C1 segment of cervical spinal cord (tissue), 14 donors: ENCODE results near the gene CEP85.

Experiments used
- DNase-seq, 14 donors: peaks; one replicate each; lab custom pipeline; 2025; lab: John Stamatoyannopoulos, UW

The CEP85 gene, protein sequence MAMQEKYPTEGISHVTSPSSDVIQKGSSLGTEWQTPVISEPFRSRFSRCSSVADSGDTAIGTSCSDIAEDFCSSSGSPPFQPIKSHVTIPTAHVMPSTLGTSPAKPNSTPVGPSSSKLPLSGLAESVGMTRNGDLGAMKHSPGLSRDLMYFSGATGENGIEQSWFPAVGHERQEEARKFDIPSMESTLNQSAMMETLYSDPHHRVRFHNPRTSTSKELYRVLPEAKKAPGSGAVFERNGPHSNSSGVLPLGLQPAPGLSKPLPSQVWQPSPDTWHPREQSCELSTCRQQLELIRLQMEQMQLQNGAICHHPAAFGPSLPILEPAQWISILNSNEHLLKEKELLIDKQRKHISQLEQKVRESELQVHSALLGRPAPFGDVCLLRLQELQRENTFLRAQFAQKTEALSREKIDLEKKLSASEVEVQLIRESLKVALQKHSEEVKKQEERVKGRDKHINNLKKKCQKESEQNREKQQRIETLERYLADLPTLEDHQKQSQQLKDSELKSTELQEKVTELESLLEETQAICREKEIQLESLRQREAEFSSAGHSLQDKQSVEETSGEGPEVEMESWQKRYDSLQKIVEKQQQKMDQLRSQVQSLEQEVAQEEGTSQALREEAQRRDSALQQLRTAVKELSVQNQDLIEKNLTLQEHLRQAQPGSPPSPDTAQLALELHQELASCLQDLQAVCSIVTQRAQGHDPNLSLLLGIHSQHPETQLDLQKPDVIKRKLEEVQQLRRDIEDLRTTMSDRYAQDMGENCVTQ

DNA sequence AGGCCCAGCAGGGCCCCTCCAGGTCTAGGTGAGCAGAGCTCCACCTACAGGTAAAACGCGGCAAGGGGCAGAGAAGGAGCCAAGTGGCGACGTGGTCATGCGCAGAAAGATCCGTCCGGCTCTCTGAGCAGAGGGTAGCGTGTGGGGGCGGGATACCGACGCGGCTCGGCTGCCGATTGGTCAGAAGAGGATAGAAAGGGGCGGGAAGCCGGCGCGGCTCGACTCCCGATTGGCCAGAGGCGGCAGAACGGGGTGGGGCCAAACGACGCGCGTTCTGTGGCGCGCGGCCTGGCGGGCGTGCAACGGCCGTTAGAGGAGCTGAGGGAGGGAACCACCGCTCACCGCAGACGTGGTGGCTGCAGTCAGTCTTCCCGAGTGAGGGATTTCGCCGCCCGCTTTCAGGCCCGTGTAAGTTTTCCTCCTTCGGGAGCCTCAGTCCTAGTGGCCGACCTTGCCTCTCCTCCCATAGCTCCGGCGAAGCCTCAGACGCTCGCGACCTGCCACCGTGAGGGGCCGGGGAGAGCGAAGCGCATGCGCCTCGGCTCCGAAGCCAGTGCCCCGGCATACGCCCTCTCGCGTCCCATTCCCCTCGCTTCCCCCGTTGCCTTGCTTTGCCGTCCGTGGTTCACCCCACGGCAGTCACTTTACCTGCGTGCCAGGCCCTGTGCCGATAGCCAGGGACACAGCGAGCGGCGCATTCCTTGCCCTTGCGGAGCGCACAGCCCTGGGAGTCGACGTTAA is at the start of gene CEP85:
Gene CEP85, plus strand, starts transcription at position 298 of the 741 bp plus-strand sequence. CDS start 5,584 bp downstream, outside the sequence.
- peak; percentile 89 to 98 (median 97) for DNase-seq

DNA sequence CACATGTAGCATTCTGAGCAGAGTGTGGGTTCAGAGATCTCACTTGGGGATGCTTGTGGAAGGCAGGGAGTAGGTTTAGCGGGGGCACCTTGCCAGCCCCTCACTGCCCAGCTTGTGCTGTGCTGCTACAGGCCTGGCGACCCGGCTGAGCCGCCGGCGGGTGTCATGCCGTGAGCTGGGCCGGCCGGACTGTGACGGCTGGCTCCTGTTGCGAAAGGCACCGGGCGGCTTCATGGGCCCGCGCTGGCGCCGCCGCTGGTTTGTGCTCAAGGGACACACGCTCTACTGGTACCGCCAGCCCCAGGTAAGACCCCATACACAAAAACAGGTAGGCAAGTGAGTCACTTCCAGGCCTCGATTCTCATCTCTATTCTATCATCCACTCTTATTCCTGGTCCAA is 49.1 kb upstream of the CEP85 start:
- DNase-seq, result no peak

DNA sequence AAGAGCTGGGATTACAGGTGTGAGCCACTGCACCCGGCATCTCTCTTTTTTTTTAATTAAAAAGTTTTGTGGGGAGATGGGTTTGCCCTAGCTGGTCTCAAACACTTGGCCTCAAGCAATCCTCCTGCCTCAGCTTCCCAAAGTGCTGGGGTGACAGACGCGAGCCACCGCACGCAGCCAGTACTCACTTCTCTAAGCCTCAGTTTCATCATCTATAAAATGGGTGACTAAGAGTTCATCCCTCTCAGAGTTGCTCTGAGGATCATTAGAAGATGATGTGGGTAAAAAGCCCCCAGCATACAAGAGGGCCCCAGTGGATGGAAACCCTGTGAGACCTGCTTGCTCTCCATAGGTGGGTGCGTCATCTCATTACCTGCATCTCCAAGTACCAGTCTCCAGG is 46.1 kb upstream of the CEP85 start:
- DNase-seq, result no peak

DNA sequence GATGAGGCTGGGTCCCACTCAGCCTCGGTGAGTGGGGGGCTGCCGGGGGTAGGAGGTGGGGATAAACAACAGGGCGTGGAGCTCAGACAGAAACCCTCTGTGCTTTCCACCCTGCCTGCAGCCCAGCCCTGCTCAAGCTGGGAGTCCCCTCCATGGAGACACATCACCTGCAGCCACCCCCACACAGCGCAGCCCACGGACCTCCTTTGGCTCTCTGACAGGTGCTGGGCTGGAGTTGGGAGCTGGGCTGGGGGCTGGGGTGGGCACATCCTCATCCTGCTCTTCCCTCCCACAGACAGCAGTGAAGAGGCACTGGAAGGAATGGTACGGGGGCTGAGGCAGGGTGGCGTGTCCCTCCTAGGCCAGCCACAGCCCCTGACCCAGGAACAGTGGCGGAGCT is 45.5 kb upstream of the CEP85 start:
- no peak for DNase-seq

DNA sequence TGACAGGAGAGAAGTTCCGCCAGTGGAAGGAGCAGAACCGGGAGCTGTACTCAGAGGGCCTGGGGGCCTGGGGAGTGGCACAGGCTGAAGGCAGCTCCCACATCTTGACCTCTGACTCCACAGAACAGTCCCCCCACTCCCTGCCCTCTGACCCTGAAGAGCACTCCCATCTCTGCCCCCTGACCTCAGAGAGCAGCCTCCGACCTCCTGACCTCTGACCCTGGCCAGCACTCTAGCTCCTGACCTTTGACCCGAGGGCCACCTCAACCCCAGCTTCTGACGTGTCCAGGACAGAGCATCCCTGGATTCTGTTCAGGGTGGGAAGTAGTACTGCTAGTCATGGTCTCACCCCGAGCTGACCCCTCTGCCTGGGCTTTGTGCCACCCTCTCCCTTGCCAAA is 44.7 kb upstream of the CEP85 start:
- DNase-seq, result no peak

DNA sequence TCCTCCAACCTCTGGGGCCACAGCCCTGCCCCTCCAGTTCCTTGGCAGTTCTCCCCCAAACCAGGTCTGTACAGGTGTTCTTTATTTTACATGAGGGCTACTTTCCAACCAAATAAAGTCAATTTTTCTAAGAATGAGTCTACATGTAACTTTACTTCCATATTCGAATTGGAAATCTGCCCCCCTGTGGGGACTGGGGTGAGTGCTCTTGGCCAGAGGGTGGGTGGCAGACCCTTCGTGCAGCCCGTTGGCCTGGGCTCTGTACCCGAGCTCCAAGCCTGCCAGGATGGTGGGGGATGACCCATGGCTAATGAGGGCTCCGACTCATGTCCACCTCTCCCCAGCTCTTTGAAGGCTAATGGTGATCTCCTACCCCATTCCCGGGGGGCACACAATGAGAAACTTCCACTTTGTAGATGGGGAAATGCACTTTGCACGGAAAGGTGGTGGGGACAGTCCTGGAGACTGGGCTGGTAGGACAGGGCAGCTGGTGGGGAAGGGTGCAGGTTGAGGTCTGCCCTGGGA is 44.2 kb upstream of the CEP85 start:
- DNase-seq, result no peak

DNA sequence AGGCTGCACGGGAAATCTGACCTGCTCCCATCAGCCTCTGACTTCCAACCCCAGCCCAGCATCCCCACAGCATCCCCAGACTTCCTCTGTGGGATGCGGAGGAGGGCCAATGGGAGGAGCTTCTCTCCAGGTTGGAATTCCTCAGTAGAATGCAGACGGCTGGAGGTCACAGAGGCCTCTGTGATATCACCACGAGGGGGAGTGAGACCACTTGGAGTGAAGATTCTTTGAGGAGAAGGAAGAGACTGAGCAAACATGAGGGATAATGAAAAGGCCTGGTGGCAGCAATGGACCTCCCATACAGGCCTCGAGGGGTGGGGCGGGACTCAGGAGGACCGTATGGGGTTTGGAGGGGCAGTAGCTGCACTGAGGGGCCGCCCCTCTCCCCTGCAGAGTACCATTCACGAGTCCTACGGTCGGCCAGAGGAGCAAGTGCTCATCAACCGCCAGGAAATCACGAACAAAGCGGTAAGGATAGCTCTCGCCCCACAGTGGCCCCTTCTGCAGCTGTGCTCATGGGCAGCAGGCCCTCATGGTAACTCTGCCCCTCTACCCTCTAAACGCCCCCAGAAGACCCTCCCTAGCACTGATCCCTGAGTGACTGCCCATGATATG is 43.5 kb upstream of the CEP85 start, which contains the start of gene CATSPER4:
Gene CATSPER4, plus strand, starts transcription at position 230 of the 615 bp plus-strand sequence. Its CDS starts 26 bp downstream, at position 256.
- DNase-seq, result peak in 1 of 14 donors; percentile 2

DNA sequence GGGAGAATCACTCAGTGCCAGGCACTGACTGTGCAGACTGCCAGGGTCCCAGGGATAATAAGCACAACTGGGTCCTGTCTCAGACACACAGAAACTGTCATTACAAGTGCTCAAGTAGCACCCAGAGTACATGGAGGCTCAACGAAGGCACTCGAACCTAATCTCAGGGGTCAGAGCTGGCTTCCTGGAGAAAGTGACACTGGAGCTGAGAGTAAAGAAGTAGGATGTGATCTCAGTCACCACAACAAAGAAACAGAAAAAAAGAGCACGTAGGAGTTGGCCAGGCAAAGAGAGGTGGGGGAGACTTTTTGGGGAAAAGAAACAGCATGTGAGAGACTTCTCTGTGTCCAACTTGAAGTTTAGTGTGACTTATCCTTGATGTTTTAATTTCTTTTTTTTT is 42.3 kb upstream of the CEP85 start:
- no peak for DNase-seq

DNA sequence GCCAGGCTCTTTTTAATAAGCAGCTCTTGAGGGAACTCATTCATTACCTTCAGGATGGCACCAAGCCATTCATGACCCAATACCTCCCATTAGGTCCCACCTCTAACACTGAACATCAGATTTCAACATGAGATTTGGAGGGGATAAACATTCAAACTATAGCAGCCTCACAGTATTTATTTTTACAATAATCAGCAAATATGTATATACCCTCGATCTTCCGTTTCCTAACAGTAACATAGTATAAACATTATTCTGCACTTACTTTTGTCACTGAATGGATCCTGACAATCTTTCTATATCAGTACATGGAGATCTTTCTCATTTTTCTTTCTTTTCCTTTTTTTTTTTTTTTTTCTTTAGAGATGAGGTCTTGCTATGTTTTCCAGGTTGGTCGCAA is 38.2 kb upstream of the CEP85 start:
- no peak for DNase-seq

DNA sequence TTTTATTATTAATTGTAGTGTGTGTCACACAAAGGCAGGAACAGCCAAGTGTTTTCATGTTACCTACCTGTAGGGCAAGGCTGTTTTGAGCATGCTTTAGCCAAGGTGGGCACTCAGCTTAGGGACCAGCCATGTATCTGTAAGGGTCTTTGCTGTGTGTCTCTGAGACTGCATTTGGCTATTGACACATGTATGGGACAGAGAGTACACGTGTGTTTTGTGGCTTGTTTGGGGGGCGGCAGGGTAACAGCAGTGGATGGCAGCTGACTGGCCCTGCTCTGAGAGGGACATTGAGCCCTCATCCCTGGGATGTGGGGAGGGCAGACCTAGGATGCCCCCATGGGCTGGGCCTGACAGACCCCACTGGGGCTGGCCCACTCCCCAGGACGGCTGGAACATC is 36.7 kb upstream of the CEP85 start:
- DNase-seq, result no peak

DNA sequence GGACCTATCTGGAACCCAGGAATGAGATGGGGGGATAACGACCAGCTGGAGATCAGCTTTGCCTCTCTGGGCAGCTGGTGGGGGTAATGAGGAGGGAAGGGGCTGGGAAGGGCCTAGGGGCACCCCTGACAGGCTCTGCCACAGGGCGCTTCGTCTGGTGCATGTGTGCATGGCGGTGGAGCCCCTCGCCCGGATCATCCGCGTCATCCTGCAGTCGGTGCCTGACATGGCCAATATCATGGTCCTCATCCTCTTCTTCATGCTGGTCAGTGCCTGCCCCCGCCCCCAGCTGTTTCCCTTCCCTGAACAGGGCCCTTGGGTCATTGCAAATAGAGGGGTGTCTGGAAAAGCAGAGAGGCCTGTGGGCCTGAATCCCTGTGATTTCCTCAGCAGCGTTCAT is 36.2 kb upstream of the CEP85 start:
- no peak for DNase-seq

DNA sequence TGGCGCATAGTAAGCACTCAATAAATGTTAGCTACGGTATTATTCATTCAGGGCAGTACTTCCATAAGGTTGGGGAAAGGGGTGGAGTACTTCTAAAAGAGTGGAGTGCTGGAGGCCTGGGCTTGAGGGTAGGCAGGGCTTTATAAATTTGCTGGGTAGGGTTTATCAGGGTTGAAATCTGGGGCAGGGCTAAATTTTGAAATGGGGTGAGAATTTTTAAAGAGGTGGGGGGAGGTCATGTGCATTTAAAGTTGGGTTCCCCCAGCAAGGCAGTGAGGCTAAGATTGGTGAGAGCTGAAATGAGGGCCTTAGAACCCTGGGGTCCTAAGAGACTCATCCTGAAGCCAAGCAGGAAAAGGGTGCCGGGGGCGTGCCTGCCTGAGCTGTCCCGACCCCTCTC is 33.6 kb upstream of the CEP85 start:
- no peak for DNase-seq

DNA sequence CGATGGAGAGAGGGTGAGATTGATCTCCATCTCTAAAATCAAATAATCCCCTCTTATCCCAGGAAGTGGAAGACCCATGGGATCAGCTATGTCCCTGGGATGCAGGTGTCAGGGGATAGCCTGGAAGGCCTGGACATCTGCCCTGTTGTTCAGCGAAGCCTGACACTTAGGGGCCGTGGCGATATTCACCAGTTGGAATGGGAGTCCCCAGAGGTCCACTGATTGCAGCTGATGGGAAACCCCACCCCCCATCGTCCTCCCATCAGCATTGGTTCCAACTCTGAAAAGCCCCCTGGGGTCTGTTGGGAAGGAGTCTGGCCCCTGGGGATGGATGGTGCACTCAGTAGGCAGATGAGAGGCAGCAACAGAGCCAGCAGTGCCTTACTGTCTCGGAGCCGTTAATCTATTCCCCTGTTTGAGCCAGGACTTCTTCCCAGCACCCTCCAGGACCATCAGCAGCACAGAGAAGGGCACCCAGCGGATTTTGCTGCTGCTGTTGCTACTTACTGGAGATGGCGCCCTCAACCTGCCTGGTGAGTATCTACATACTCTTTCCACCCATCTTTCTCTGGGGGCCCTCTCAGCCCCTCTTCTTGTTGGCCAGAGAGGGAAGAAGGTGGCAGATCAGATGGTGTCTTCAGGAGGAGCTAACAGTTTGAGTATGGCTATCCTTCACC is 30.2 kb upstream of the CEP85 start:
- no peak for DNase-seq

DNA sequence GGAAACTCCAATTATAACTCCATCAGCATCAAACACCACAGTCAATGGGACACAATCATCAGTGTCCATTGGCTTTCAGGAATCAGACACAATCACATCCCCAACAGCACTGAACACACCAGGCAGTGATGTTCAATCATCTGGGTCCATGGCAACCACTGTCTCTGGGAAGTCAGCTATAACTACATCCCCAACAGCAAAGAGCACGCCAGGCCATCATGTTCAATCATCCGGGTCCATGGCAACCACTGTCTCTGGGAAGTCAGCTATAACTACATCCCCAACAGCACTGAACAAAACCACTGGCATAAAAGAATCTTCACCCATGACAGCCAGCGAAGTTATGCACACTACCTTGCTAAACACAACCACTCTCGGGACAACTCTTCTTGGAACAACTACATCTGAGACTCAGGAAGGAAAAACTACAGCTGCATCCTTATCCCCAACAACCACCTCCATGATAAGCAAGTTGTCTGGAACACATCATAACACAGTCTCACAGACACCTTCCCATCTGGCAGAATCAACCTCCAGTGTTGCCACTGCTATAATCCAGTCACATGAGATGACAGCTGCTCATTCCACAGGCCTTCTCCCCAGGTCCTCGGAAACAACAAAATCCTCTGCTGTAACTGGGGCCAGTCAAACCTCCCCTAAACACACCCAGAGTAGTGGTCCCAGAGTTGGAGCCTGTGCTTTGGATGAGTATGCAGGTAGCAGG is 23.7 kb upstream of the CEP85 start:
- DNase-seq, result no peak

DNA sequence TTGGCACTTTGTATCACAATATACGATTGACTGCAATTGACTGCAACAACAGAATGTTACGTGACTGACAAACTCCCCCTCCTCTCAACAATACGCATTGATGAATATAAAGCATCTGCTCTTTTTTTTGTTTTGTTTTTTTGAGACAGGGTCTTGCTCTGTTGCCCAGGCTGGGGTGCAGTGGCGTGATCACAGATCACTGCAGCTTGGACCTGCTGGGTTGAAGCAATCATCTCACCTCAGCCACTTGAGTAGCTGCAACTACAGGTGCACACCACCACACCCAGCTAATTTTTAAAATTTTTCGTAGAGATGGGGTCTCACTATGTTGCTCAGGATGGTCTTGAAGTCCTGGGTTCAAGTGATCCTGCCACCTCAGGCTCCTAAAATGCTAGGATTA is 21.3 kb upstream of the CEP85 start:
- no peak for DNase-seq

DNA sequence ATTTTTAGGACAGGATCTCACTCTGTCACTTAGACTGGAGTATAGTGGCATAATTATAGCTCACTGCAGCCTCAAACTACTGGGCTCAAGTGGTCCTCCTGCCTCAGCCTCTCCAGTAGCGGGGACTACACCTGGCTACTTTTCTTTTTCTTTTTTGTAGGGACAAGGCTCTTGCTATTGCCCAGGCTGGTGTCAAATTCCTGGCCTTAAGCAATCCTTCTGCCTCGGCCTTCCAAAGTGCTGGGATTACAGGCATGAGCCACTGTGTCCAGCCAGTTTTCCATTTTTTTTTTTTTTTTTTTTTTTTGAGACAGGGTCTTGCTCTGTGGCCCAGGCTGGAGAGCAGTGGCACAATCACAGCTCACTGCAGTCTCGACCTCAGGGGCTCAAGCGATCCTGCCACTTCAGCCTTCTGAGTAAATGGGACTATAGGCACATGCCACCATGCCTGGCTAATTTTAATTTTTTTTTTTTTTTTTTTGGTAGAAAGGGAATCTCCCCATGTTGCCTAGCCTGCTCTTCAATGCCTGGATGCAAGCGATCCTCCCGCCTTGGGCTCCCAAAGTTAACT is 20.6 kb upstream of the CEP85 start:
- no peak for DNase-seq

DNA sequence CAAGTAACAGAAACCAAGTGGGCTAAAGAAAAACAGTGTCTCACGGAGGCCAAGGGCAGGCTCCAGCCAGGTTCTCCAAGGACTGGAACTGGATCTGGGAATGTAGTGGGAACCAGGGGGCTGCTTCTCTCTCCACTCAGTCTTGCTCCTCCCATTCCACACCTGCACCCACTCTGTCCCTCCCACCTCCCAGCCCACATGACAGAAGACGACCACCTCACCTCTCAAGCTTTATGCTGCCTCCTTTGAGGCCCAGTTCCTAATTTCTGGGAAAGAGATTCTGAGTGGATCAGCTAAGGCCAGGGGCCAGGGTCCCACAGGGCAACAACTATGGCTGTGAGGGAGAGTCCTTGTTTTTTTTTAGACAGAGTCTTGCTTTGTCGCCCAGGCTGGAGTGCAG is 18.8 kb upstream of the CEP85 start:
- DNase-seq, result no peak

DNA sequence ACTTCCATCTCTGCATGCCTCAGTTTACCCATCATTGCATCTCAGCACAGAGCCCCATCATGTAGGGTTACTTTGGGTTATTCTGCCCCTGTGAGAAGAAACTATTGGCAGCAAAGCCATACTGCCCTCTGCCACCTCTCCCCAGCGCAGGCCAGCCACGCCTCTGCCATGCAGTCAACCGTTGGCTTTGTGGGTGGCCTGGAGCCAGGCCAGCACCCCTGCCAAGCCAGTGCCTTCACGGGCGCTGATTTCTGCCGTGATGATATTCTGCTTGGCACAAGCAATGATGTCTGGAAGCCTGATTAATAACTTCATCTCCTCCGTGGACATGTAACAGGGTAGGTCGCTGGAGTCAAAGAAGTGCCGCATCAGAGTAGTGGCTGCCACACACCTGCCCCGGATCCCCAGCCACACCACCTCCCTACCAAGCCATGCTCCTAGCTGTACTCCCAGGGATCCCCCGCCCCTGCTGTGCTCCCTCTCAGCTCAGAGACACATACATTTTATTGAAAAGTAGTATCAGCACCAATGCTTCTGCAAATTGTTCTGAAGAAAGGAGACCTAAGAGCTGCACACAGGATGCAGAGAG is 15.0 kb upstream of the CEP85 start:
- no peak for DNase-seq

DNA sequence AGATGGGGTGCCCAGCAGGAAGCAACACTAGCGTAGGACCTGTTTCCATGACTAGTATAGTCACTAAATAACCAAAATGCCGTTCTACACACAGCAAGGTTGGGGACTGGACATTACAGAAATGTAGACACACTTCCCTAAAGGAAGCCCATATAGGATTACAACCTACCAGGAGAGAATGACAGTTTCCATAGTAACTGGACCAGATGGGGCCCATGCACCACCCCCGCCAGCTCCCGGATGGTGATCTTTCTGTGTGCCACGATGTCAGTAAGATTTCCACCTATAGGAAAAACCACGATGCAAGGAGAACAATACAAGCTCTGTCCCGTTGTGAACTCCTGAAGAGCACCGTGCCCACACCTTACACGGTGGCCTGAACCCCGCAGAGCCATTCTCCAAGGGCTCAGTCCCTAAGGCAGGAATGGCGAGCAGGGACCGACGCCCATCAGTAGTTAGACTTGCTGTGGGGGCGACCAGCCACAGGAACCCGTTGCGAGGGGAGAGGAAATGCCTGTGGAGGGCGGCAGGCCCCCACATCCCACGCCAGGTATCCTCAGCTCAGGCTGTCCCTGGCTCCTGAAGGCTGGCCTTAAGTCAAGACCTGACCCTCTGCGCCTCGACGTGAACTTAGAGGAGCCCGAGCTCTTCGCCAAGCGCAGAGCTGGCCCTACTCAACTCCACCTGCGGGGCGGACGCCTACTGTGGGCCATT is 13.6 kb upstream of the CEP85 start:
- no peak for DNase-seq
